C4-2B (cell line): ENCODE results near the gene RNF31.

Experiments used
- H3K27ac ChIP-seq: fragments of 450-650 bp; 2 replicates; pipeline ENCODE4 v1.5.1; 2017
- ZFX ChIP-seq: fragments of 450-650 bp; IDR thresholded peaks from 2 replicates; pipeline ENCODE4 v1.6.1; 2017
- TF ChIP-seq, protein P1 (sequence below): fragments of 450-650 bp; conservative IDR thresholded peaks from 2 replicates; pipeline ENCODE4 v1.5.1; 2017; ENCODE audit warnings: mild to moderate bottlenecking

RNF31 gene

DNA sequence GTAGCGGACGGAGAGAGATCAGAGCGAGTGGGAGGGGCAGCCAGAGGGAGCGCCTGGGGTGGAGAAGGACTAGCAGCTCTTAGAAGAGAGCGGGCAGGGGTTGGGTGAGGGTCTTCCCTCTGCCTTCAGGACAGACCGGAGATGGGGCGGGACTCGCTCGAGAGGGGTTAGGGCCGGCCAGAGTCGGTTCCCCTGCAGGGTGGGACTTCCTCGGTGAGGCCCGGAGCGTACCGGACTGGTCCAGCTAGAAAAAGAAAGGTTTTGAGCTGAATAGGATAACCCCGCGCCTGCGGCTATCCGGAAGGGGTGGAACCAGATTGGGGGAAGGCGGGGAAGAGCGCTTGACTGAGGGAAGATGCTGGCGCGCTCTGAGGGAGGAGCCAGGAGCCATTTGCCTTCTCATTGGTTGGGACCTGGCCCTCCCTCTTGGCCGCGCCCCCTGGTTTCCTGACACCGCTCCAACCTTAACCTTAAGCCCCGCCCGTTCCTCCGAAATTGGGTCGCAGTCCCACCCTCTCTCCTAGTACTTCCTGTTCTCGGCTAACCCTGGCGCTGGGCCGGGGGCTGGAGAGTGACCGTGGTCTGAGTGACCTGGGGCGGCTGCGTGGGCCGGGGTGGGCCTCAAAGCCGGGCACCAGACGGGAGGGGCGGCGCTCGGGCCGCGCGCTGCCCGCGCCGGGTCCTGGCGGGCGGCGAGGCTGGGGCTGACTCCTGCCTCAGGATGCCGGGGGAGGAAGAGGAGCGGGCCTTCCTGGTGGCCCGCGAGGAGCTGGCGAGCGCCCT, at the start of gene RNF31:
RNF31 (plus strand) TSS at position 521 of the 783 bp plus-strand sequence; CDS start at position 722, 201 bp downstream.
- H3K27ac ChIP-seq, result peak within 1 kb of the TSS; percentile 88
- TF ChIP-seq, protein P1, sequence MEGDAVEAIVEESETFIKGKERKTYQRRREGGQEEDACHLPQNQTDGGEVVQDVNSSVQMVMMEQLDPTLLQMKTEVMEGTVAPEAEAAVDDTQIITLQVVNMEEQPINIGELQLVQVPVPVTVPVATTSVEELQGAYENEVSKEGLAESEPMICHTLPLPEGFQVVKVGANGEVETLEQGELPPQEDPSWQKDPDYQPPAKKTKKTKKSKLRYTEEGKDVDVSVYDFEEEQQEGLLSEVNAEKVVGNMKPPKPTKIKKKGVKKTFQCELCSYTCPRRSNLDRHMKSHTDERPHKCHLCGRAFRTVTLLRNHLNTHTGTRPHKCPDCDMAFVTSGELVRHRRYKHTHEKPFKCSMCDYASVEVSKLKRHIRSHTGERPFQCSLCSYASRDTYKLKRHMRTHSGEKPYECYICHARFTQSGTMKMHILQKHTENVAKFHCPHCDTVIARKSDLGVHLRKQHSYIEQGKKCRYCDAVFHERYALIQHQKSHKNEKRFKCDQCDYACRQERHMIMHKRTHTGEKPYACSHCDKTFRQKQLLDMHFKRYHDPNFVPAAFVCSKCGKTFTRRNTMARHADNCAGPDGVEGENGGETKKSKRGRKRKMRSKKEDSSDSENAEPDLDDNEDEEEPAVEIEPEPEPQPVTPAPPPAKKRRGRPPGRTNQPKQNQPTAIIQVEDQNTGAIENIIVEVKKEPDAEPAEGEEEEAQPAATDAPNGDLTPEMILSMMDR, result no peak
- no peak for TF ChIP-seq ZFX

GRCh38 chr14:24098229-24098926, 48.9 kb upstream of the RNF31 start:
- TF ChIP-seq ZFX, result no peak
- TF ChIP-seq, protein P1, result no peak
- no peak overlapping the region for H3K27ac ChIP-seq

GRCh38 chr14:24098927-24099813, 48.1 kb upstream of the RNF31 start:
- no peak overlapping the region for H3K27ac ChIP-seq
- TF ChIP-seq ZFX, result no peak
- TF ChIP-seq, protein P1, result no peak

DNA sequence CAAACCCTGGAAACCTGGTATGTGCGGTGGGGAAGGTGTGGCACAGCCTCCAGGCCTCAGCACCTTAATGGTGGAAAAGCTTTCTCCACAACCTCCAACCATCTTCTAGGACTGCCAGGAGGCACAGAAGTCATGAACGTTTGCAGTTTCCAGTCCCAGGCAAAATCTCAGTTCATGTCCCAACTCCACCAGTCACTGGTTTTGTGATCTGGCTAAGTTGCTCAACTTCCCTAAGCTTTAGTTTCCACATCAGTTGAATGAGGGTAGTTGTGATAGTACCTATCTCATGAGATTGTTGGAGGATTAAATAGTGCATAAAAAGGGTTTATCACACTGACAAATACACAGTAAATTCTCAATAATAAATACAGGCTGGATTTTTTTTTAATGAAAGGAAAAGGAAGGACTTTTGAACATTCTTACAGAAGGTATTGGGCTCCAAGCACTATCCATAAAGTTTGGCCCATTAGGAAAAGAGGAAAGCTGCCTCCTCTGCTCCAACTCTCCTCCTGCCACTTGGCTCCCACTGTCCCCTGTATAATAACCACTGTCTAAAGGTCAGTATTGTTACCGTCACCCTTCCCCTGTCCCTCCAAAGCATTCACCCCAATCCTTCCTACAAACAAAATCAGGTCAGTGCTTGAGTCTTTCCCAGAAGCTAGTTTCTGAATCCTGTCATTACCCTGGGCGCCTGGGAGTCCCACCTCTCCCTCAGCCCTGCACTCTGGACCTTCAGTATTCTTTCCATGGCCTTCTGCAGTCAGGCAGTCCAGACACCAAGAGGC, 46.9 kb upstream of the RNF31 start:
- TF ChIP-seq, protein P1, result no peak
- no peak for TF ChIP-seq ZFX
- H3K27ac ChIP-seq, result no peak overlapping the region

- TF ChIP-seq, protein P1, result no peak
- no peak for TF ChIP-seq ZFX
- H3K27ac ChIP-seq, result no peak overlapping the region
Measured at GRCh38 chr14:24100982-24101494, 46.3 kb upstream of the RNF31 start.

DNA sequence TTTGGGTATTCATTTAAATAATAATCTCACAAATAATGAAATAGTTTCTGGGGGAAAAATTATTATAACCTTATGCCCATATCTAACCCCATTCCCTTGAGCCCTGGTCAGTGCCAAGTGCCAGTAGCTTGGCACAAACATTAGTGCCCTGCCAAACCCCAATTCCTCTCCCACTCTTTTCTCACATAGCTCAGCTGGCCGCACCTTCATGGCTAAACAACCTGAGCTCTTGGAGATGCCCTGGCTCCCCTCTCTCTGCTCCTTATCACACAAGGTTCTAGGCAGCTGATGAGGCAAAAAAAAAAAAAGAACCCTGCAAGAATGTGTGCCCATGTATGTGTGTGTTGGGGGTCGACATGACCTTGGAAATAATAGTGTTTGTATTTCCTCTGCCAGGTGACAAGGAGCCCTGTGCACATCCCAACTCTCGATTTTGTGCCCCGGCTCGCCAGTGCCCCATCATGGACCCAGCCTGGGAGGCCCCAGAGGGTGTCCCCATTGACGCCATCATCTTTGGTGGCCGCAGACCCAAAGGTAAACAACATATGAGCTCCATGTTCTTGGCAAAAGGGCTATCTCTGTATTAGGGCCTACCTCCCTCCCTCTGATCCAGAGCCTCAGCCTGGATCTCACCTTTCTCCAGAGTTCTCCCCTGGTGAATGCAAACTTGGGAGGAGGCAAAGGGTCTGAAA, 44.8 kb upstream of the RNF31 start:
- TF ChIP-seq ZFX, result no peak
- no peak overlapping the region for H3K27ac ChIP-seq
